Fibroblast of lung (primary cell): ENCODE data around the gene DZIP1. TPM values are rescaled to one million over a fixed set of nuclear protein-coding genes. Genes with fewer than 3 reads are reported as not detected.

Source experiments
- DNase-seq, 2 donors: peaks; one replicate each; pipeline versions ENCODE4 v3.0.0 to v3.0.0-alpha.2; 2010; ENCODE audit warnings: low read depth in 2 of 2
- H2AFZ ChIP-seq: 2 replicates; pipeline ENCODE4 v1.5.1; 2012; ENCODE audit warnings: low read length, control low read depth, inconsistent platforms
- H3K27ac ChIP-seq: 2 replicates; pipeline ENCODE4 v1.5.1; 2011; ENCODE audit warnings: low read length, control low read depth; ENCODE audit not compliant: insufficient read depth
- H3K27me3 ChIP-seq: 2 replicates; pipeline ENCODE4 v1.5.1; 2011; ENCODE audit warnings: mild to moderate bottlenecking, low read length; ENCODE audit not compliant: control insufficient read depth, insufficient read depth
- H3K36me3 ChIP-seq: 2 replicates; pipeline ENCODE4 v1.5.1; 2011; ENCODE audit warnings: low read length; ENCODE audit not compliant: control insufficient read depth, insufficient read depth
- H3K4me1 ChIP-seq: 2 replicates; pipeline ENCODE4 v1.5.1; 2011; ENCODE audit warnings: low read length; ENCODE audit not compliant: control insufficient read depth, insufficient read depth; ENCODE audit errors: extremely low read depth
- H3K4me2 ChIP-seq: 2 replicates; pipeline ENCODE4 v1.5.1; 2011; ENCODE audit warnings: low read length, control low read depth; ENCODE audit not compliant: insufficient read depth; ENCODE audit errors: extremely low read depth
- H3K4me3 ChIP-seq, 4 experiments: fragments of 200-600 bp in 1 of 4; sonication (generic) in 1 of 4; replicated peaks in 1 of 4; 2 replicates each; pipeline ENCODE4 v1.5.1; 2011 to 2016; ENCODE audit warnings: low read length in 4 of 4, low read depth in 3 of 4, mild to moderate bottlenecking in 3 of 4, control low read depth in 2 of 4, inconsistent platforms in 1 of 4, mixed read lengths in 1 of 4; ENCODE audit not compliant: insufficient read depth in 1 of 4; ENCODE audit errors: control extremely low read depth in 1 of 4
- H3K79me2 ChIP-seq: 2 replicates; pipeline ENCODE4 v1.5.1; 2012; ENCODE audit warnings: mild to moderate bottlenecking, low read length, inconsistent platforms; ENCODE audit not compliant: control insufficient read depth, insufficient read depth
- H3K9ac ChIP-seq: 2 replicates; pipeline ENCODE4 v1.5.1; 2011; ENCODE audit warnings: mild to moderate bottlenecking, low read length, control low read depth; ENCODE audit not compliant: insufficient read depth
- H3K9me3 ChIP-seq: 2 replicates; pipeline ENCODE4 v1.5.1; 2012; ENCODE audit warnings: low read depth, low read length; ENCODE audit not compliant: control insufficient read depth, insufficient read depth
- H4K20me1 ChIP-seq: 2 replicates; pipeline ENCODE4 v1.5.1; 2011; ENCODE audit warnings: low read length; ENCODE audit not compliant: control insufficient read depth, insufficient read depth; ENCODE audit errors: extremely low read depth
- EZH2 ChIP-seq: IDR thresholded peaks from 2 replicates; pipeline ENCODE4 v1.5.1; 2012; ENCODE audit warnings: low read length, control low read depth, mild to moderate bottlenecking; ENCODE audit errors: missing control alignments
- polyA plus RNA-seq, 2 donors: library from polyadenylated mRNA; depleted of rRNA in 1 of 2; stranded (reverse) in 1 of 2; unstranded in 1 of 2; fragments of >200 nt; gene quantifications; 2 replicates each; pipeline ENCODE4 v1.2.1, GENCODE V29; 2011 to 2012; ENCODE audit warnings: missing spikeins in 1 of 2
- total RNA-seq: library from RNA; depleted of rRNA; stranded (reverse); fragments of >200 nt; gene quantifications from 2 replicates; pipeline ENCODE4 v1.2.1, GENCODE V29; 2014
- TF ChIP-seq, protein P1 (sequence below), 2 donors: IDR thresholded peaks in 1 of 2; conservative IDR thresholded peaks in 1 of 2; 1 replicate in 1 of 2; 2 replicates in 1 of 2; pipeline ENCODE4 v1.5.1; 2011 to 2012; ENCODE audit warnings: low read length in 2 of 2, control low read depth in 1 of 2, inconsistent platforms in 1 of 2, low read depth in 1 of 2, mild to moderate bottlenecking in 1 of 2

DZIP1 gene
- total and polyA plus RNA-seq, 2 donors (not counting 1 experiment from before 2014, with no cell fraction given) = 24.0 to 37.3 TPM

DNA sequence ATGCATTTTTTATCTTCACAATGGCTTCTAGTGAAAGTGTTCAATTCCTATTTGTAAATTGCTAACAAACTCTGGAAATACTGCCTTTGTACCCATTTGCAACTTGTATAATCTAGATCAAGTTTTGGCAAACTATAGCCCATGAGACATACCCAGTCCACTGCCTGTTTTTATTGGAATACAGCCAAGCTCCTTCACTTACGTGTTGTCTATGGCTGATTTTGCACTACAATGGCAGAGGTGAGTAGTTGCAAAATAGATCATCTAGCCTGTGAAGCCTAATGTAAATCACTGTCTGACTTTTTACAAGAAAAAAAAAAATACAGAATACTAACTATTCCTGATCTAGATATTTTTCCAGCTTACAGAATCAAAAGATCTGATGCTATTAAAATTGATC is 37.1 kb downstream of the DZIP1 start:
- H3K4me1 ChIP-seq = peaks cover 2% of the 10 kb centered on the region
- H3K27ac ChIP-seq = no peak overlapping the region
- H3K9me3 ChIP-seq = no peaks in the 10 kb centered on the region
- H3K36me3 ChIP-seq = peaks cover 8% of the 10 kb centered on the region
- TF ChIP-seq EZH2 = no peak
- TF ChIP-seq, protein P1, sequence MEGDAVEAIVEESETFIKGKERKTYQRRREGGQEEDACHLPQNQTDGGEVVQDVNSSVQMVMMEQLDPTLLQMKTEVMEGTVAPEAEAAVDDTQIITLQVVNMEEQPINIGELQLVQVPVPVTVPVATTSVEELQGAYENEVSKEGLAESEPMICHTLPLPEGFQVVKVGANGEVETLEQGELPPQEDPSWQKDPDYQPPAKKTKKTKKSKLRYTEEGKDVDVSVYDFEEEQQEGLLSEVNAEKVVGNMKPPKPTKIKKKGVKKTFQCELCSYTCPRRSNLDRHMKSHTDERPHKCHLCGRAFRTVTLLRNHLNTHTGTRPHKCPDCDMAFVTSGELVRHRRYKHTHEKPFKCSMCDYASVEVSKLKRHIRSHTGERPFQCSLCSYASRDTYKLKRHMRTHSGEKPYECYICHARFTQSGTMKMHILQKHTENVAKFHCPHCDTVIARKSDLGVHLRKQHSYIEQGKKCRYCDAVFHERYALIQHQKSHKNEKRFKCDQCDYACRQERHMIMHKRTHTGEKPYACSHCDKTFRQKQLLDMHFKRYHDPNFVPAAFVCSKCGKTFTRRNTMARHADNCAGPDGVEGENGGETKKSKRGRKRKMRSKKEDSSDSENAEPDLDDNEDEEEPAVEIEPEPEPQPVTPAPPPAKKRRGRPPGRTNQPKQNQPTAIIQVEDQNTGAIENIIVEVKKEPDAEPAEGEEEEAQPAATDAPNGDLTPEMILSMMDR (conservative IDR thresholded peaks at IDR 0.05 in 1 of 2, IDR thresholded peaks at IDR 0.05 in 1 of 2; ENCODE audit: low read depth in 1 of 2, low read length in 2 of 2) = no peak
- no peak overlapping the region for H3K4me3 ChIP-seq
- H4K20me1 ChIP-seq = no peaks in the 10 kb centered on the region
- H3K27me3 ChIP-seq = no peaks in the 10 kb centered on the region
- no peak overlapping the region for H3K4me2 ChIP-seq
- peak; percentile 63 to 80 for DNase-seq
- H3K9ac ChIP-seq = no peak overlapping the region
- no peaks in the 10 kb centered on the region for H3K79me2 ChIP-seq
- H2AFZ ChIP-seq = no peak overlapping the region

GRCh38 chr13:95605448-95606125 is 38.9 kb downstream of the DZIP1 start:
- no peak overlapping the region for H3K9ac ChIP-seq
- TF ChIP-seq, protein P1 (conservative IDR thresholded peaks at IDR 0.05 in 1 of 2, IDR thresholded peaks at IDR 0.05 in 1 of 2; ENCODE audit: low read depth in 1 of 2, low read length in 2 of 2) = no peak
- TF ChIP-seq EZH2 = no peak
- H3K27me3 ChIP-seq = no peaks in the 10 kb centered on the region
- H3K27ac ChIP-seq = no peak overlapping the region
- H3K4me1 ChIP-seq = peaks cover 2% of the 10 kb centered on the region
- no peak for DNase-seq
- H3K79me2 ChIP-seq = no peaks in the 10 kb centered on the region
- peaks cover 8% of the 10 kb centered on the region for H3K36me3 ChIP-seq
- H3K9me3 ChIP-seq = no peaks in the 10 kb centered on the region
- no peaks in the 10 kb centered on the region for H4K20me1 ChIP-seq
- H2AFZ ChIP-seq = no peak overlapping the region
- H3K4me2 ChIP-seq = no peak overlapping the region
- no peak overlapping the region for H3K4me3 ChIP-seq

DNA sequence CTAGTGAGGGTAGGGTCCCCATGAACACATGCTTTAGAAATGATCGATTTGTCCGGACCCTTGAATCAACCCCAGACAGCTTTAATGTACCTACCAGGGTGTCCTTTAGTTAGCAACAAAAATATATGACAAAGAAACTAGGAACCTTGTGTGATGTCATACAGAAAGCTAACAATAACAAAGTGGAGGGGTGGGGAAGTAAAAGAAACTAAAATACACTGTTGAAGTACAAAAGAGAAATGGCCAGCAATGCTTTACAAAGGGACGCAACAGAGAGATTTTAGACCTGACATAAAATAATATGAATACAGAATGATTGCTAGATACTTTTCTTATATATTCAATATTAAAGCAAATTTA is 40.0 kb downstream of the DZIP1 start:
- DNase-seq = peak; percentile 25 to 56
- Histone ChIP-seq H3K27ac (no peak overlapping the region), H3K36me3 (peaks cover 8% of the 10 kb centered on the region), H3K9me3 (no peaks in the 10 kb centered on the region), H3K9ac (no peak overlapping the region), H3K27me3 (no peaks in the 10 kb centered on the region), H3K4me2 (no peak overlapping the region), H4K20me1 (no peaks in the 10 kb centered on the region), H2AFZ (no peak overlapping the region), H3K79me2 (no peaks in the 10 kb centered on the region), H3K4me1 (peaks cover 2% of the 10 kb centered on the region), H3K4me3 (no peak overlapping the region)
- TF ChIP-seq, protein P1 (conservative IDR thresholded peaks at IDR 0.05 in 1 of 2, IDR thresholded peaks at IDR 0.05 in 1 of 2; ENCODE audit: low read depth in 1 of 2, low read length in 2 of 2) = no peak
- TF ChIP-seq EZH2 = no peak
